ENCODE data around the gene MARK4.
"Not testable (repeated sequence)": the region's sequence is repeated elsewhere in the genome, so short reads cannot be mapped to it uniquely, and the experiment has no call there.

MARK4 gene

GRCh38 chr19:45243144-45243732, 7.8 kb upstream of the MARK4 start:
- DNase-seq (ENCODE audit: low read depth in 3 of 3, low spot score in 1 of 3) = no peak

DNA sequence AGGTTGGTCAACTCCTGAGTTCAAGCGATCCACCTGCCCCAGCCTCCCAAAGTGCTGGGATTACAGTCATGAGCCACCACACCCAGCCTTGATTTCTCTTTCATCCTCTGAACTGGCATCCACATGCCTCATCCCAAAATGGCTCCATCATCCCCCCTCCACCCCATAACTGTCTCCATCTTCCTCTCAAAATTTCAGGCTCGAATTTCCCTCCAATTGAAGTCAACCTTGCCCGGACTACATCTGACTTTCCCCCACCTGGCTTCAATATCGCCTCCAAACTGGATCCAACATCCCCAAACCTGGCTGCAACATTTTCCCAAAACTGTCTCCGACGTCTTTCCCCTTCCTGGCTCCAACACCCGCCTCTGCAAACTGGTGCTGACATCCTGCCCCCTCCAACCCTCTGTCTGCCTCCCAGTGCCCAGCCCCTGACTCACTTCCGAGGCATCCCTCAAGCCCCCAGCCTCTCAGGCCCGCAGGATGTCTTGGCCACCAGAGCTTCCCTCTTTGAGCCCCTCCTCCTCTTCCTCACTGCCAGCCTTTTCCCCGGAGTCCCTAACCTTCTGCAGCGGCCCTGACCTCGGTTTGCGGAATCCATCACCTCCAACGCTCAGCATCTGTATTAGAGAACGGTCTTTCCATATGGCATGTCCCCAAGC, 6.8 kb upstream of the MARK4 start:
- DNase-seq (ENCODE audit: low read depth in 3 of 3, low spot score in 1 of 3) = no peak

- DNase-seq (ENCODE audit: low read depth in 3 of 3, low spot score in 1 of 3) = no peak
Observed at GRCh38 chr19:45245334-45245787, 5.7 kb upstream of the MARK4 start, which contains the start of gene EXOC3L2. TSS of gene EXOC3L2 (minus strand) at chr19:45245407. CDS start at chr19:45239045, 6,362 bp downstream.

DNA sequence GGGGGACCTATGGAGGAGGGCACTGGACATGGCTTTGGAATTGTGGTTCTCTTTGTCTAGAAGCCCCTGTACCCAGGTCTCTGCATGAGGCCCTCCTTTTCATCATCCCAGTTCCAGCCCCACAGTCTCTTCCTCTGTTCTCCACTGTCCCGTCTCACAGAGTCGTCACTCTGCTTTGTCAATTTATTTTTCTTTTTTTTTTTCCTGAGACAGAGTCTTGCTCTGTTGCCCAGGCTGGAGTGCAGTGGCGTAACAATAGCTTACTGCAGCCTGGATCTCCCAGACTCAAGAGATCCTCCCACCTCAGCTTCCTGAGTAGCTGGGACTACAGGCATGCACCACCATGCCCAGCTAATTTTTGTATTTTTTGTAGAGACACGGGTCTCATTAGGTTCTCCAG, 5.2 kb upstream of the MARK4 start:
- DNase-seq (ENCODE audit: low read depth in 3 of 3, low spot score in 1 of 3) = no peak

- DNase-seq (ENCODE audit: low read depth in 3 of 3, low spot score in 1 of 3) = no peak
Observed at GRCh38 chr19:45247136-45247535, 3.9 kb upstream of the MARK4 start.

- no peak for DNase-seq (ENCODE audit: low read depth in 3 of 3, low spot score in 1 of 3)
Observed at GRCh38 chr19:45249261-45250033, 1.6 kb upstream of the MARK4 start.

- no peak for DNase-seq (ENCODE audit: low read depth in 3 of 3, low spot score in 1 of 3)
Observed at GRCh38 chr19:45250216-45250831, 747 bp upstream of the MARK4 start.

GRCh38 chr19:45251452-45252354, 632 bp downstream of the MARK4 start:
- no peak for DNase-seq (ENCODE audit: low read depth in 3 of 3, low spot score in 1 of 3)

DNA sequence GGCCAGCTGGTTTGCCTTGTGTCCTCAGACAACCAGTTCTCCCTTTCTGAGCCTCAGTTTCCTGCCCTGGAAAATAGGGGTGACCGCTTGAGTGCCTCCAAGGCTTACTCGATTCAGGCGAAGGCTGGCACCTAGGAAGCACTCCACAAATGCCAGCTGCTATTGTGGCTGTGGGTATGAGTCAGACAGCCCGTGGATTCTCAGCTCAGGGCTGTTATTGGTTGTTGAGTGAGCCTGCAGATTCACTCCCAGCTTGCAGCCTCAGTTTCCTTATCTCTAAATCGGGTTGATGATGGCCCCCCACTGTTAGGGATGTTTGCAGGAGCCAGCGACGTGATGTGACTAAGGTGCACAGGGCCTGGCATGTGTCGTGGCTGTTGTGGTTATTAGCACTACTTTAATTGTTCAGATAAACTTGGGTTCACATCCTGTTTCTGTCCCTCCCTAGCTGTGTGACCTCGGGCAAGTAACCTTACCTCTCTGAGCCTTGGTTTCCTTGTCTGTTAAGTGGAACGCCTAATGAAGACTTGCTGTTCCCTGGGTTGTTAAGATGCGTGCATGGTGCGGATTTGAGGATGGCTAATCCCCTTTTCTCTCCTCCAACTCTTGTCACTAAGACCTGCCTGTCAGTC, 2.4 kb downstream of the MARK4 start:
- DNase-seq (ENCODE audit: low read depth in 3 of 3, low spot score in 1 of 3) = no peak

DNA sequence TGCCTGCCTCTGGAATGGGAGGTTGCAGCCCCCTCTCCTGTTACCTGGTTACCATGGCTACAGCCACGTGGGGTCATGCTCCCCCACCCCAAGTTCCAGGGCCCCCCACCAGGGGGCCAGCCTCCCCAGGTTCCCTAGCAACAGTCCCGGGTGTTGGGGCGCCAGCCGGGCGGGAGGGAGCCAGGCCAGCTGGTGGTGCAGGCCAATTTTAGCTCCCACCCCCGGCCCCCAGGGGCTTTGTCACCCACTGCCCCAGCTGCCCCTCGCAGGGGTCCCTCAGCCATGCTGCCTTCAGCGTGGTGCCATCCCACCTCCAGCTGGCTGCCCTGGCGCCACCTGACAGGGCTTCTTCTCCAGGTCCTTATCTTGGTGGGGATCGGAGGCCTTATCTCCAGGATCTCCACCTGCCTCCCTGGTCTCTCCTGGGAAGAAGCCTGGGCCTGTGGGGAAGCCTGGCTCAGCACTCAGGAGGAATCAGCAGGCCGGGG, 3.0 kb downstream of the MARK4 start:
- DNase-seq (ENCODE audit: low read depth in 3 of 3, low spot score in 1 of 3) = no peak

- no peak for DNase-seq (ENCODE audit: low read depth in 3 of 3, low spot score in 1 of 3)
Observed at GRCh38 chr19:45255611-45256157, 4.6 kb downstream of the MARK4 start.

DNA sequence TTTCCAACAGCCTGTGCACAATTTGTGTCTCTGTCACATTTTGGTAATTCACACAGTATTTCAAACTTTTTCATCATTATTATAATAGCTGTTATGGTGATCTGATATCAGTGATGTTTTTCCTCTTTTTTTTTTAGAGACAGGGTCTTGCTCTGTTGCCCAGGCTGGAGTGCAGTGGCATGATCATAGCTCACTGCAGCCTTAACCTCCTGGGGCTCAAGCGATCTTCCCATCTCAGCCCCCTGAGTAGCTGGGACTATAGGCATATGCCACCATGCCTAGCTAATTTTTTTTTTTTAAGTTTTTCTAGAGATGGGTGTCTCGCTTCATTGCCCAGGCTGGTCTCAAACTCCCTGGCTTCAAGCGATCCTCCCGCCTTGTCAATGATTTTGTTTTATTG, 5.8 kb downstream of the MARK4 start:
- DNase-seq (ENCODE audit: low read depth in 3 of 3, low spot score in 1 of 3) = no peak

DNA sequence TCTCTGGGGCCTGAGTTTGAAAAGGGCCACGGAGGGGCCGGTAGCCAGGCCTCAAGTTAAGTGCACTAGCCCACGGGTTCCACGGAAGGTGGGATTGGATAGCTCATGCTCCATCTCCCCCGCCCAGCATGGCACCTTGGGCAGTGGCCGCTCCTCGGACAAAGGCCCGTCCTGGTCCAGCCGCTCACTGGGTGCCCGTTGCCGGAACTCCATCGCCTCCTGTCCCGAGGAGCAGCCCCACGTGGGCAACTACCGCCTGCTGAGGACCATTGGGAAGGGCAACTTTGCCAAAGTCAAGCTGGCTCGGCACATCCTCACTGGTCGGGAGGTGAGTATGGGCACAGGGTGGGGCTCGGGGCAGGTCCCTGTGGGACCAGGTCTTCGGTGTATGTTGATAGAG, 7.8 kb downstream of the MARK4 start:
- DNase-seq (ENCODE audit: low read depth in 3 of 3, low spot score in 1 of 3) = no peak

DNA sequence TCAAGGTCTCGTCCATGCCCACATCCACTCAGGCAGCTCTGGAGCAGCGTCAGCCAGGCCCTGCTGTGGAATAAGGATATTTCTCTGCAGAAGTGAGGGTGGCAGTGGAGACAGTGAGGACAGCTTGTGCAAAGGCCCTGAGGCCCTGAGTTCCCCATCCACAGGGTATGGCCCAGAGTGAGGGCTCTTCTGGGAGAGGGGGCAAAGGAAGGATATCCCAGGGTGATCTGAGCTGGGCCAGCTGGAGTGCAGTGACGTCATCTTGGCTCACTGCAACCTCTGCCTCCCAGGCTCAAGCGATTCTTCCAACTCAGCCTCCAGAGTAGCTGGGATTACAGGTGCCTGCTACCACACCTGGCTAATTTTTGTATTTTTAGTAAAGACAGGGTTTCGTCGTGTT, 11.5 kb downstream of the MARK4 start:
- DNase-seq (ENCODE audit: low read depth in 3 of 3, low spot score in 1 of 3) = no peak

GRCh38 chr19:45263013-45263412, 11.9 kb downstream of the MARK4 start:
- no peak for DNase-seq (ENCODE audit: low read depth in 3 of 3, low spot score in 1 of 3)

DNA sequence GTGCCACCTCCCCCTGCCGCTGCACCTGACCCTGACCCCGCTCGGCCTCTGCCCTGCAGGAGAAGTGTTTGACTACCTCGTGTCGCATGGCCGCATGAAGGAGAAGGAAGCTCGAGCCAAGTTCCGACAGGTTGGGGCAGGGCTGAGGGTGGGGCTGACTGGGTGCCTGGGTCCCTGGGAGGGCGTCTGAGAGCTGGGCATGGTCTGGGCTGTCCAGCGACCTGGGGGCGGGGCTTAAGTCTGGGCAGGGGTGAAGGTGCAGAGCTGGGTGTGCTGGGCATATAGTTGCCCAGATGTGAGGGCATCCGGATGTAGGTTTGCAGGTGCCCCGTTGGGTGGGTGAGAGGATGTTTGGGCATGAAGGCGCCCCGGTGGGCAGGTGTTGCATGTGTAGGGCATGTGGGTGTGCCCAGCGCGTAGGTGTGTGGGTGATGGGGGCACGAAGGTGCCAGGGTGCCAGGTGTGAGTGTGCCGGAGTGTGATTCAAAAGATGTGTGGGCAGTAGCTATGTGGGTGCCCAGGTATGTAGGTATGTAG, 13.8 kb downstream of the MARK4 start:
- no peak for DNase-seq (ENCODE audit: low read depth in 3 of 3, low spot score in 1 of 3)

DNA sequence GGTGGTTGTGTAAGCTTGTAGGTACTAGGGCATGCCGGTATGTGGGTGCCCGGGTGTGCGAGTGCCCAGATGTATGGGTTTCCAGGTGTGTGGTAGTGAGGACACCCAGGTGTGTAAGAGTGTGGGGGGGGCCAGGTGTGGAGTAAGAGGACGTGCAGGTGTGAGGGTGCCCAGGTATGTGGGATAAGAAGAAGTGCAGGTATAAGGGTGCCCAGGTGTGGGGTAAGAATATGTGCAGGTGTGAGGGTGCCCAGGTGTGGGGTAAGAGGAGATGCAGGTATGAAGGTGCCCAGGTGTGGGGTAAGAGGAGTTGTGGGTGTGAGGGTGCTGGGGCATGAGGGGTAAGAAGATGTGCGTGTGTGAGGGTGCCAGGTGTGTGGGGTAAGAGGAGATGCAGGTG, 14.3 kb downstream of the MARK4 start:
- DNase-seq (ENCODE audit: low read depth in 3 of 3, low spot score in 1 of 3) = no peak

DNA sequence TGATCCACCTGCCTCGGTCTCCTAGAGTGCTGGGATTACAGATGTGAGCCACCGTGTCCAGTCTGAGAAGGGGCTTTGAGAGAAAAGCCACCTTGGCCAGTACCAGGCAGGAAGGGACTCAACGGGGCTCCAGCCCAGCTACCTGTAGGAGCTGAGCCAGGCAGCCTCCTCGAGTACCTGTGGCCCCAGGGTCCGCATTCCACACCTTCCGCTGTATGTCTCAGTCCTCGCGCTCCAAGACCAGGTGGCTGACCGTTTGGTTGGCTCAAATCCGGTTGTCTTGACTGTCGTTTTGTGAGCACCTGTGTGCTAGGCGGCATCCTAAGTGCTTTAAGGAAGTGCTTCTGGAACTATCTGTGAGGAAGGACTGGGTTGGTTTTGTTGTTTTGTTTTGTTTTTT, 16.2 kb downstream of the MARK4 start:
- DNase-seq (ENCODE audit: low read depth in 3 of 3, low spot score in 1 of 3) = no peak

DNA sequence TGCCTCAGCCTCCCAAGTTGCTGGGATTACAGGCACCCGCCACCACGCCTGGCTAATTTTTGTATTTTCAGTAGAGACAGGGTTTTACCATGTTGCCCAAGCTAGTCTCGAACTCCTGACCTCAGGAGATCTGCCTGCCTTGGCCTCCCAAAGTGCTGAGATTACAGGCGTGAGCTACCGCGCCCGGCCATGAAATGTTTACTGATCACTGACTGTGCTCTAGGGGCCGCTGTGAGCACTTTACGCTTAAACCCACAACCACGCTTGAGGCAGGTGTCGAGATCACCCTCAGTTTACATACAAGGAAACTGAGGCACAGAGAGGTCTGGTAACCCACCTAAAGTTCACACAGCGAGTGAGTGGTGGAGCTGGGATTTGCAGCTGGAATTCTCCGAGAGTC, 18.9 kb downstream of the MARK4 start:
- DNase-seq (ENCODE audit: low read depth in 3 of 3, low spot score in 1 of 3) = not testable (repeated sequence)
